NCI-H2171 treated with DMSO at 0.1 percent for 48 hours (cell line): Measurements from ENCODE around the gene KLK13.

Experiments used
- DNase-seq: peaks from one replicate; lab custom pipeline; 2025; lab: John Stamatoyannopoulos, UW

Gene KLK13

GRCh38 chr19:51060973-51061372 lies 3.9 kb downstream of the KLK13 start:
- DNase-seq, result no peak

GRCh38 chr19:51060336-51060735 lies 4.6 kb downstream of the KLK13 start:
- DNase-seq, result no peak

- no peak for DNase-seq
Measured at GRCh38 chr19:51059715-51060114, 5.2 kb downstream of the KLK13 start.

- no peak for DNase-seq
Measured at GRCh38 chr19:51055866-51056265, 9.0 kb downstream of the KLK13 start.

- DNase-seq, result no peak
Measured at GRCh38 chr19:51047031-51047335, 17.9 kb downstream of the KLK13 start.

- DNase-seq, result no peak
Measured at GRCh38 chr19:51044327-51044726, 20.6 kb downstream of the KLK13 start.

GRCh38 chr19:51043497-51043896 lies 21.4 kb downstream of the KLK13 start:
- DNase-seq, result no peak

GRCh38 chr19:51040151-51040550 lies 24.7 kb downstream of the KLK13 start:
- DNase-seq, result no peak

- no peak for DNase-seq
Measured at GRCh38 chr19:51036519-51036918, 28.4 kb downstream of the KLK13 start.

- no peak for DNase-seq
Measured at GRCh38 chr19:51034704-51035103, 30.2 kb downstream of the KLK13 start, which contains the start of gene KLK12. KLK12 (minus strand) TSS chr19:51035002; CDS start chr19:51034621, 381 bp downstream.

- no peak for DNase-seq
Measured at GRCh38 chr19:51031880-51032225, 33.0 kb downstream of the KLK13 start.

- DNase-seq, result no peak
Measured at GRCh38 chr19:51031220-51031879, 33.5 kb downstream of the KLK13 start.

- DNase-seq, result no peak
Measured at GRCh38 chr19:51030631-51031030, 34.3 kb downstream of the KLK13 start.

GRCh38 chr19:51029718-51030117 lies 35.2 kb downstream of the KLK13 start:
- DNase-seq, result no peak

- no peak for DNase-seq
Measured at GRCh38 chr19:51027873-51028272, 37.0 kb downstream of the KLK13 start.

- no peak for DNase-seq
Measured at GRCh38 chr19:51027126-51027806, 37.6 kb downstream of the KLK13 start.

- no peak for DNase-seq
Measured at GRCh38 chr19:51026554-51026831, 38.4 kb downstream of the KLK13 start, which contains the start of gene KLK11. KLK11 (minus strand) TSS chr19:51026616; CDS start chr19:51025631, 985 bp downstream.

- DNase-seq, result no peak
Measured at GRCh38 chr19:51025809-51026553, 38.9 kb downstream of the KLK13 start.

- no peak for DNase-seq
Measured at GRCh38 chr19:51025401-51025800, 39.5 kb downstream of the KLK13 start.

- no peak for DNase-seq
Measured at GRCh38 chr19:51024924-51025323, 40.0 kb downstream of the KLK13 start.

- DNase-seq, result no peak
Measured at GRCh38 chr19:51023946-51024345, 40.9 kb downstream of the KLK13 start.

- no peak for DNase-seq
Measured at GRCh38 chr19:51022526-51022925, 42.4 kb downstream of the KLK13 start.

GRCh38 chr19:51020988-51021651 lies 43.8 kb downstream of the KLK13 start:
- peak; percentile 24 for DNase-seq
